GM10248 (cell line): ENCODE measurements around the gene CELF4.

Source experiments
- CTCF ChIA-PET: fragments of 300-600 bp; sonication (Branson Sonifier 250); formaldehyde crosslinking; extraction: SDS; loops from one replicate; lab custom pipeline; 2021; ENCODE audit warnings: antibody characterized with exemption; lab: Yijun Ruan, JAX
- POLR2A ChIA-PET: fragments of 350-650 bp; sonication (Branson Sonifier 250); formaldehyde crosslinking; extraction: SDS; loops from one replicate; lab custom pipeline; 2020; ENCODE audit warnings: antibody characterized with exemption; lab: Yijun Ruan, JAX
- DNase-seq: peaks from one replicate; pipeline ENCODE4 v3.0.0; 2012; ENCODE audit errors: extremely low spot score
- CTCF ChIP-seq: IDR thresholded peaks from 2 replicates; pipeline ENCODE4 v1.5.1; 2012; ENCODE audit warnings: mild to moderate bottlenecking, low read depth; ENCODE audit errors: extremely low read depth, missing control alignments, control extremely low read depth

Gene CELF4

GRCh38 chr18:37575646-37576045 is 10.0 kb upstream of the CELF4 start:
- POLR2A ChIA-PET: no interaction called here
- TF ChIP-seq CTCF: no peak
- DNase-seq: no peak
- CTCF ChIA-PET: no interaction called here

GRCh38 chr18:37574113-37574512 is 8.5 kb upstream of the CELF4 start:
- no peak for TF ChIP-seq CTCF
- ChIA-PET CTCF (no interaction called here), POLR2A (no interaction called here)
- DNase-seq: no peak

- no peak for TF ChIP-seq CTCF
- no peak for DNase-seq
- ChIA-PET POLR2A (no interaction called here), CTCF (no interaction called here)
Observed at GRCh38 chr18:37572736-37573135, 7.1 kb upstream of the CELF4 start.

- POLR2A ChIA-PET: no interaction called here
Observed at GRCh38 chr18:37571266-37571665, 5.7 kb upstream of the CELF4 start.

GRCh38 chr18:37570336-37570930 is 4.8 kb upstream of the CELF4 start:
- POLR2A ChIA-PET: no interaction called here
- DNase-seq: no peak
- CTCF ChIA-PET: no interaction called here

More at GRCh38 chr18:37571266-37571665, 5.7 kb upstream of the CELF4 start:
- CTCF ChIA-PET: no interaction called here
- no peak for DNase-seq
- no peak for TF ChIP-seq CTCF

GRCh38 chr18:37568671-37569070 is 3.1 kb upstream of the CELF4 start:
- no peak for TF ChIP-seq CTCF
- CTCF ChIA-PET: no interaction called here
- POLR2A ChIA-PET: interaction anchor here (0.6 kb wide), 1 partner anchor 1171 kb away, joined by 4 read pairs; no protein-coding TSS in a partner anchor
- DNase-seq: no peak

More at GRCh38 chr18:37570336-37570930, 4.8 kb upstream of the CELF4 start:
- no peak for TF ChIP-seq CTCF

GRCh38 chr18:37567994-37568359 is 2.4 kb upstream of the CELF4 start:
- POLR2A ChIA-PET: no interaction called here
- CTCF ChIA-PET: no interaction called here
- DNase-seq: no peak
- no peak for TF ChIP-seq CTCF
